Mammary epithelial cell (primary cell): ENCODE results near the gene LRRC36.

Experiments
- CTCF ChIP-seq, 2 donors: IDR thresholded peaks in 1 of 2; conservative IDR thresholded peaks in 1 of 2; 2 replicates each; pipeline ENCODE4 v1.5.1; 2011 to 2012; ENCODE audit warnings: inconsistent platforms in 2 of 2, low read length in 2 of 2, mild to moderate bottlenecking in 2 of 2, control low read depth in 1 of 2, low read depth in 1 of 2; ENCODE audit not compliant: insufficient read depth in 1 of 2; ENCODE audit errors: extremely low read depth in 1 of 2
- EZH2 ChIP-seq: IDR thresholded peaks from 2 replicates; pipeline ENCODE4 v1.6.1; 2012; ENCODE audit warnings: low read length, inconsistent platforms, borderline replicate concordance

- TF ChIP-seq CTCF (conservative IDR thresholded peaks at IDR 0.05 in 1 of 2, IDR thresholded peaks at IDR 0.05 in 1 of 2; ENCODE audit: extremely low read depth in 1 of 2, insufficient read depth in 1 of 2, low read depth in 1 of 2, low read length in 2 of 2) = no peak
- no peak for TF ChIP-seq EZH2
Measured at GRCh38 chr16:67423611-67424260, 97.1 kb downstream of the LRRC36 start.
